H9 (cell line): ENCODE results near the gene F3. TPM values are rescaled to one million over a fixed set of nuclear protein-coding genes. Genes with fewer than 3 reads are reported as not detected.

Experiments
- DNase-seq: peaks from one replicate; pipeline ENCODE4 v3.0.0-alpha.2; 2017
- H2AFZ ChIP-seq: one replicate; pipeline ENCODE4 v1.6.1; 2013; ENCODE audit warnings: mild to moderate bottlenecking, low read length, control low read depth, moderate library complexity
- H2AK5ac ChIP-seq: 2 replicates; pipeline ENCODE4 v1.6.1; 2013; ENCODE audit warnings: low read length, control low read depth, mixed read lengths; ENCODE audit not compliant: insufficient read length
- H2BK120ac ChIP-seq: one replicate; pipeline ENCODE4 v1.6.1; 2013; ENCODE audit warnings: low read depth, mild to moderate bottlenecking, low read length, control low read depth, inconsistent platforms; ENCODE audit not compliant: poor library complexity, severe bottlenecking
- H2BK12ac ChIP-seq: 2 replicates; pipeline ENCODE4 v1.6.1; 2013; ENCODE audit warnings: low read length, control low read depth, mixed read lengths, low read depth; ENCODE audit not compliant: insufficient read length
- H2BK15ac ChIP-seq: 2 replicates; pipeline ENCODE4 v1.6.1; 2013; ENCODE audit warnings: low read depth, low read length, control low read depth
- H2BK20ac ChIP-seq: one replicate; pipeline ENCODE4 v1.6.1; 2013; ENCODE audit warnings: low read depth, mild to moderate bottlenecking, low read length, control low read depth, inconsistent platforms; ENCODE audit not compliant: poor library complexity, severe bottlenecking
- H2BK5ac ChIP-seq: 2 replicates; pipeline ENCODE4 v1.6.1; 2013; ENCODE audit warnings: low read length, control low read depth, mixed read lengths; ENCODE audit not compliant: insufficient read length
- H3K14ac ChIP-seq: 2 replicates; pipeline ENCODE4 v1.6.1; 2013; ENCODE audit warnings: low read length, control low read depth; ENCODE audit not compliant: insufficient read depth
- H3K18ac ChIP-seq: 2 replicates; pipeline ENCODE4 v1.6.1; 2013; ENCODE audit warnings: low read depth, mild to moderate bottlenecking, mixed read lengths, low read length, control low read depth; ENCODE audit not compliant: insufficient read length
- H3K23ac ChIP-seq: 2 replicates; pipeline ENCODE4 v1.6.1; 2013; ENCODE audit warnings: low read length, control low read depth, mixed read lengths, low read depth; ENCODE audit not compliant: insufficient read length
- H3K23me2 ChIP-seq: 2 replicates; pipeline ENCODE4 v1.6.1; 2013; ENCODE audit warnings: low read depth, mild to moderate bottlenecking, mixed read lengths, low read length, control low read depth; ENCODE audit not compliant: insufficient read length, poor library complexity, severe bottlenecking
- H3K27ac ChIP-seq: 2 replicates; pipeline ENCODE4 v1.5.1; 2013; ENCODE audit warnings: low read length, control low read depth, mixed read lengths, low read depth; ENCODE audit not compliant: insufficient read length
- H3K27me3 ChIP-seq: 2 replicates; pipeline ENCODE4 v1.6.1; 2013; ENCODE audit warnings: low read length, control low read depth, inconsistent platforms; ENCODE audit not compliant: insufficient read depth
- H3K4ac ChIP-seq: 2 replicates; pipeline ENCODE4 v1.6.1; 2013; ENCODE audit warnings: low read depth, mild to moderate bottlenecking, control low read depth, inconsistent platforms, low read length, moderate library complexity
- H3K4me1 ChIP-seq: 2 replicates; pipeline ENCODE4 v1.6.1; 2013; ENCODE audit warnings: low read length, control low read depth, inconsistent platforms; ENCODE audit not compliant: insufficient read depth
- H3K4me2 ChIP-seq: 2 replicates; pipeline ENCODE4 v1.6.1; 2013; ENCODE audit warnings: low read length, control low read depth, mixed read lengths; ENCODE audit not compliant: insufficient read length, insufficient read depth
- H3K56ac ChIP-seq: 2 replicates; pipeline ENCODE4 v1.6.1; 2013; ENCODE audit warnings: low read depth, mild to moderate bottlenecking, mixed read lengths, low read length, control low read depth; ENCODE audit not compliant: insufficient read length
- H3K79me1 ChIP-seq: 2 replicates; pipeline ENCODE4 v1.6.1; 2013; ENCODE audit warnings: low read depth, mild to moderate bottlenecking, moderate library complexity, low read length, control low read depth, inconsistent platforms; ENCODE audit not compliant: insufficient read depth, poor library complexity, severe bottlenecking
- H3K79me2 ChIP-seq: 2 replicates; pipeline ENCODE4 v1.6.1; 2013; ENCODE audit warnings: low read length, control low read depth, inconsistent platforms; ENCODE audit not compliant: insufficient read depth
- H3K9ac ChIP-seq: 2 replicates; pipeline ENCODE4 v1.6.1; 2013; ENCODE audit warnings: low read length, control low read depth, mixed read lengths; ENCODE audit not compliant: insufficient read length; ENCODE audit errors: extremely low read depth
- H3K9me3 ChIP-seq: one replicate; pipeline ENCODE4 v1.6.1; 2013; ENCODE audit warnings: low read depth, low read length, inconsistent platforms; ENCODE audit not compliant: control insufficient read depth
- H3T11ph ChIP-seq: one replicate; pipeline ENCODE4 v1.6.1; 2013; ENCODE audit warnings: mild to moderate bottlenecking, low read length, control low read depth, inconsistent platforms
- H4K20me1 ChIP-seq: one replicate; pipeline ENCODE4 v1.6.1; 2013; ENCODE audit not compliant: control insufficient read depth, insufficient read length, insufficient read depth
- H4K5ac ChIP-seq: 2 replicates; pipeline ENCODE4 v1.6.1; 2013; ENCODE audit warnings: low read depth, mild to moderate bottlenecking, mixed read lengths, low read length, control low read depth; ENCODE audit not compliant: insufficient read length
- H4K8ac ChIP-seq: replicated peaks from 2 replicates; pipeline ENCODE4 v1.6.1; 2013; ENCODE audit warnings: low read length, control low read depth, mixed read lengths, low read depth; ENCODE audit not compliant: insufficient read length
- H4K91ac ChIP-seq: 2 replicates; pipeline ENCODE4 v1.6.1; 2013; ENCODE audit warnings: low read depth, mild to moderate bottlenecking, moderate library complexity, mixed read lengths, low read length, control low read depth; ENCODE audit not compliant: insufficient read length
- H3K27ac Mint-ChIP-seq, 3 experiments: 2 replicates in 2 of 3; 3 replicates in 1 of 3; pipeline ENCODE4 v1.8.0; 2020 to 2021; ENCODE audit warnings: mixed read lengths in 3 of 3, mild to moderate bottlenecking in 1 of 3, moderate library complexity in 1 of 3
- H3K27me3 Mint-ChIP-seq: 2 replicates; pipeline ENCODE4 v1.8.0; 2021; ENCODE audit warnings: low read depth, mild to moderate bottlenecking, moderate library complexity, mixed read lengths
- H3K36me3 Mint-ChIP-seq, 3 experiments: 2 replicates in 2 of 3; 3 replicates in 1 of 3; pipeline ENCODE4 v1.8.0; 2020 to 2021; ENCODE audit warnings: low read depth in 3 of 3, mixed read lengths in 3 of 3; ENCODE audit not compliant: insufficient read depth in 1 of 3
- H3K4me1 Mint-ChIP-seq, 2 experiments: 2 replicates each; pipeline ENCODE4 v1.8.0; 2020; ENCODE audit warnings: mixed read lengths in 2 of 2
- H3K4me3 Mint-ChIP-seq, 2 experiments: 2 replicates in 1 of 2; 3 replicates in 1 of 2; pipeline ENCODE4 v1.8.0; 2020 to 2021; ENCODE audit warnings: mild to moderate bottlenecking in 2 of 2, mixed read lengths in 2 of 2, moderate library complexity in 1 of 2
- H3K9me3 Mint-ChIP-seq, 2 experiments: 2 replicates in 1 of 2; 3 replicates in 1 of 2; pipeline ENCODE4 v1.8.0; 2020; ENCODE audit warnings: mild to moderate bottlenecking in 2 of 2, mixed read lengths in 2 of 2, moderate library complexity in 1 of 2
- WGBS: extraction: QIAGEN DNeasy Blood & Tissue Kit; methylation state at CpG from one replicate; pipeline ENCODE4 v1.1.7; 2013; ENCODE audit warnings: missing lambda C conversion rate, low lambda C conversion rate, mixed read lengths; ENCODE audit not compliant: insufficient read length; ENCODE audit errors: extremely low coverage; 5-methylcytosine and 5-hydroxymethylcytosine counted together
- total RNA-seq: library from RNA; stranded (reverse); gene quantifications from 2 replicates; pipeline ENCODE4 v1.2.1, GENCODE V29; 2021
- TF ChIP-seq, protein P1 (sequence below): fragments of 200-600 bp; sonication (generic); conservative IDR thresholded peaks from 3 replicates; pipeline ENCODE4 v1.8.0; 2021; ENCODE audit warnings: antibody characterized with exemption, mild to moderate bottlenecking

Gene F3
- total RNA-seq, 1 experiment from 2014 or later, result 21.7 TPM

DNA sequence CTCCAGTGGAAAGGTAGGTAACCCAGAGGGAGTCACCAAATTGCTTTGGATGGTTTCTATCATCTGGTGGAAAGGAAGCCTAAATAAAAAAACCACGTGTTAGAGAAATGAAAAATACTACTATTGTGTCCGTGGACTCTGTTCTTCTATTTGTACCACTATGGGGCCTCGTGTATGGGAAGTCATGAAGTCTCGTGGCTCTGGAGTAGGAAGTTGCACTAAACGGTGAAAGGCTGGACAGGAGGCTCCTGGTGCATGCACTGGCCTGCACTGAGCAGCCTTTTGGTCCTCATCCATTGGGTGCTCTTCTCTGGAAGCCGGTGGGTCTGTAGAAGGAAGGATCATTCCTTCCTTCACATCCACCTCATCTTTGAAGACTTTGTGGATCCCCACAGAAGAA lies 17.0 kb downstream of the F3 start:
- no peak overlapping the region for H2AFZ ChIP-seq
- H4K91ac ChIP-seq, result no peak overlapping the region
- H2BK12ac ChIP-seq, result no peak overlapping the region
- H2BK5ac ChIP-seq, result no peak overlapping the region
- H2AK5ac ChIP-seq, result no peak overlapping the region
- H3K9me3 ChIP-seq, result no peaks in the 10 kb centered on the region
- no peak overlapping the region for H3K9ac ChIP-seq
- H2BK15ac ChIP-seq, result no peak overlapping the region
- no peaks in the 10 kb centered on the region for H3K27me3 ChIP-seq
- no peak for DNase-seq
- Mint-ChIP-seq H3K4me3 (no peak overlapping the region), H3K4me1 (peaks cover 21 to 26% of the 10 kb centered on the region in 2 experiments), H3K36me3 (peaks cover 0 to 3% (median 0%) of the 10 kb centered on the region in 3 experiments; a peak in 2 of 7 replicates), H3K9me3 (no peaks in the 10 kb centered on the region), H3K27me3 (no peaks in the 10 kb centered on the region), H3K27ac (no peak overlapping the region)
- no peak overlapping the region for H3K4ac ChIP-seq
- peaks cover 7% of the 10 kb centered on the region; the same call in 1 of the 2 replicates for H3K4me1 ChIP-seq
- no peaks in the 10 kb centered on the region for H3K79me1 ChIP-seq
- WGBS, result no CpG with 5 or more reads among the region's 6 CpGs
- no peak overlapping the region for H2BK20ac ChIP-seq
- no peaks in the 10 kb centered on the region for H3K23me2 ChIP-seq
- H2BK120ac ChIP-seq, result no peak overlapping the region
- H3T11ph ChIP-seq, result no peak overlapping the region
- no peak overlapping the region for H3K56ac ChIP-seq
- H4K20me1 ChIP-seq, result no peaks in the 10 kb centered on the region
- no peak overlapping the region for H3K27ac ChIP-seq
- H4K8ac ChIP-seq, result no peak overlapping the region
- no peak overlapping the region for H3K23ac ChIP-seq
- TF ChIP-seq, protein P1, sequence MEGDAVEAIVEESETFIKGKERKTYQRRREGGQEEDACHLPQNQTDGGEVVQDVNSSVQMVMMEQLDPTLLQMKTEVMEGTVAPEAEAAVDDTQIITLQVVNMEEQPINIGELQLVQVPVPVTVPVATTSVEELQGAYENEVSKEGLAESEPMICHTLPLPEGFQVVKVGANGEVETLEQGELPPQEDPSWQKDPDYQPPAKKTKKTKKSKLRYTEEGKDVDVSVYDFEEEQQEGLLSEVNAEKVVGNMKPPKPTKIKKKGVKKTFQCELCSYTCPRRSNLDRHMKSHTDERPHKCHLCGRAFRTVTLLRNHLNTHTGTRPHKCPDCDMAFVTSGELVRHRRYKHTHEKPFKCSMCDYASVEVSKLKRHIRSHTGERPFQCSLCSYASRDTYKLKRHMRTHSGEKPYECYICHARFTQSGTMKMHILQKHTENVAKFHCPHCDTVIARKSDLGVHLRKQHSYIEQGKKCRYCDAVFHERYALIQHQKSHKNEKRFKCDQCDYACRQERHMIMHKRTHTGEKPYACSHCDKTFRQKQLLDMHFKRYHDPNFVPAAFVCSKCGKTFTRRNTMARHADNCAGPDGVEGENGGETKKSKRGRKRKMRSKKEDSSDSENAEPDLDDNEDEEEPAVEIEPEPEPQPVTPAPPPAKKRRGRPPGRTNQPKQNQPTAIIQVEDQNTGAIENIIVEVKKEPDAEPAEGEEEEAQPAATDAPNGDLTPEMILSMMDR, result no peak
- no peak overlapping the region for H3K14ac ChIP-seq
- no peak overlapping the region for H3K4me2 ChIP-seq
- no peak overlapping the region for H3K18ac ChIP-seq
- no peaks in the 10 kb centered on the region for H3K79me2 ChIP-seq
- no peak overlapping the region for H4K5ac ChIP-seq
